ENCODE data around the gene AGAP1.

Gene AGAP1

DNA sequence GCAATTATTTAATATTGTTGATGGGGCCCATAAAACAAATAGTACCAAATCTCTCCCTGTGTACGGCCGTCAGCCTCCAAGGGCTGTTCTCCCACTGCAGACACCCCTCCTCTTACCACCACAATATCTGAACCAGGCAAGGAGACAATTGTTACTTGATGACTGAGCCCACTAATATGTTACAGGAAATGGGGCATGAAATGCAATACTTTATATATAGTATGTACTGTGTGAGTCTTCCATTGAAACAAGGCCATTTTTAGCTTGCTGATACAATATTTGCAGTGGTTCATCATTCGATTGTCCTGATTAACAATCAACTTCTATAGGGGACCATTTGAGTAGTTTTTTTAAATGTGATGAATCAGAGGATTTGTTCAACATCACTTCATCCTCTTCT, 367.0 kb downstream of the AGAP1 start:
- no peaks in the 10 kb centered on the region for H3K9me3 Mint-ChIP-seq
- no peaks in the 10 kb centered on the region for H3K4me1 Mint-ChIP-seq (ENCODE audit: low read depth)
- no peaks in the 10 kb centered on the region for H3K36me3 Mint-ChIP-seq (ENCODE audit: low read depth)
- H3K27me3 Mint-ChIP-seq (ENCODE audit: low read depth) = peaks cover 12% of the 10 kb centered on the region
- no peak overlapping the region for H3K4me3 Mint-ChIP-seq
- H3K27ac Mint-ChIP-seq = no peak overlapping the region

DNA sequence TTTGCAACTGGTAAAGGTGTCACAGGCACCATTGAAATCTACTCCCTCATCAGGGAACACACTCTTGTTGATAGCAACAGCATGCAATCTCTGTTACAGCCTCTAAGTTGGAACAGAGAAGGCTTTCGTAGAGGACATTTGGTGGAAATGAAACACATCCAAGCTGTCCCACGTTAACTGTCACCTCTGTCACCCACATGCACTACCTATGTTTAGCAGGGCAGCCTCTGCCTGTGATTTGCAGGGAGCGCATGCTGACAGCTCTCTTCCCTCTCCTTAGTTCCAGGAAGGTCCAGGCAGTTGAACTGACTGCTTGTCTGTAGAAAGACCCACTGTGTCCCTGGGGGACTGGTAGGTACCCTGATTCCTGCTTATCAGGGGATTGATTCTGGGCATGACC, 367.5 kb downstream of the AGAP1 start:
- H3K4me1 Mint-ChIP-seq (ENCODE audit: low read depth) = no peaks in the 10 kb centered on the region
- no peaks in the 10 kb centered on the region for H3K36me3 Mint-ChIP-seq (ENCODE audit: low read depth)
- H3K4me3 Mint-ChIP-seq = no peak overlapping the region
- no peaks in the 10 kb centered on the region for H3K9me3 Mint-ChIP-seq
- H3K27ac Mint-ChIP-seq = no peak overlapping the region
- peaks cover 17% of the 10 kb centered on the region for H3K27me3 Mint-ChIP-seq (ENCODE audit: low read depth)

DNA sequence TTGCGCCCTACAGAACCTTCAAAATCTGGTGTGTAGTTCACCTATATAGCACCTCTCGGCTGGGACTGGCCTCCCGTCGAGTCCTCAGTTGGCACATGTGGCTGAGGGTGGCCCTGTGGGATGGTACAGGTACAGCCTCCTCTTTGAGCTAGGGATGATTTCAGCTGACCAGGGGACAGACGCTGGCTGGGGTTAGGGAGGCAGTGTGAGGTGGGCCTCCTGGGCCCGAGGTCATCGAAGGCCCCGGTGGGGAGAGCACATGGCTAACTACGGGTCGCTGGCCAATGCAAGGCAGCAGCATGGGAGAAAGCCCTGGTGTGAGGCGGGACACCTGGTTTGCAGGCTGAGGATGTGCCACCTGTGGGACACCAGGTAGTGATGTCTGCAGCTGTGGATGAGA, 369.6 kb downstream of the AGAP1 start:
- H3K27me3 Mint-ChIP-seq (ENCODE audit: low read depth) = peaks cover 17% of the 10 kb centered on the region
- no peaks in the 10 kb centered on the region for H3K36me3 Mint-ChIP-seq (ENCODE audit: low read depth)
- no peak overlapping the region for H3K4me3 Mint-ChIP-seq
- H3K9me3 Mint-ChIP-seq = no peaks in the 10 kb centered on the region
- no peak overlapping the region for H3K27ac Mint-ChIP-seq
- H3K4me1 Mint-ChIP-seq (ENCODE audit: low read depth) = no peaks in the 10 kb centered on the region

DNA sequence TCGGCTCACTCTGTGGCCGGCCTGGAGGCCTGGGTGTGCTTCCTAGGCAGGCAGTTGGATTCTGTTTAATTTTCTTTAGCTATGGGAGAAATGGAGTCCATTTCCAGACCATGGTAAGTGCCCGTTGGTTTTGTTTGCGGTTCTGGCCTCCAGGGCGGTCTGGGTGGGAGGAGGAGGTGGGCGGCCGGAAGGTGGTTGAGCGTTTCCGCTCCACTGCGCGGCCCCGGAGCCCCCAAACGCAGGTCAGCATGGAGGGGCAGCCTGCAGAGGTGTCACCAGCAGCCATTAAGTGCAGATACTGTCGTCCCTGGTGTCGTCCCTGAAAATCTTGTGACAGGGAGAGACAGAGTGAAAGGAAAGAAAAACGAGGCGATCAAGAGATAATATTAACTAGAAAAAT, 370.5 kb downstream of the AGAP1 start:
- H3K36me3 Mint-ChIP-seq (ENCODE audit: low read depth) = no peaks in the 10 kb centered on the region
- no peaks in the 10 kb centered on the region for H3K9me3 Mint-ChIP-seq
- peaks cover 14% of the 10 kb centered on the region for H3K27me3 Mint-ChIP-seq (ENCODE audit: low read depth)
- no peak overlapping the region for H3K4me3 Mint-ChIP-seq
- no peaks in the 10 kb centered on the region for H3K4me1 Mint-ChIP-seq (ENCODE audit: low read depth)
- H3K27ac Mint-ChIP-seq = no peak overlapping the region

DNA sequence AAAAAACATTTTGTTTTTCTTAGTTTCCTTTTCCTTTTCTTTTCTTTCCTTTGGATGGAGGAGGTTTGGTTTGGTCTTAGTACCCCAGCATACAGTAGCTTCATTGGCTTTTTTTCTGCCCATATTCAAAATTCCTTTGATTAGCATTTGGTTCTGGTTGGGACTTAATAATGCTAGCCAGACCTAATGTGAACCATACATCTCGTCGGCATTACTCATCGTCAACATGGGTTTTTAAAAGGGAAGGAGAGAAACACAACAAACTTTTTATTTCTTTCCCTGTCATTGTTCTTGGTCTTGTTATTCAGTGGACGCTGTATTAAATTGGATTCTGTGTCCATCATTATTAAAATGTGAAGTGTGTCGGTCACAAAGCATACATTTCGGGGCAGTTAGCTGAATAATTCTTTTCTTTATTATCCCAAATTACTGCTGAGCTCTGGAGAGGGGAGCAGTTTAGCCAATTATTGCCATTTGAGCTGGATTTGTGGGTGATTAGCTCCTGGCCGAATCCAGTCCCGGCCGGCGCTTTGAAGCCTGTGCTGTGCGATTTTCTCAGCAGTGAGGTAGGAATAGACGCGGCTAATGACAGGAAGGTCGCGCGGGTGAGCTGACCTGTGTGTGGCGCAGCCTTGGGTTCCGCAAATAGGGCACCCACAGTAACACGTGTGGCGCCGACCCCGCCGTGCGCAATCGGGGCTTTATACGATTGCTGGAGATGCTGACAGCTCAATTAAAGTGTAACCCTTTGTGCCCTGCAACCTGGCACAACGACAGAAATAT, 371.1 kb downstream of the AGAP1 start:
- no peak overlapping the region for H3K27ac Mint-ChIP-seq
- H3K9me3 Mint-ChIP-seq = no peaks in the 10 kb centered on the region
- no peaks in the 10 kb centered on the region for H3K4me1 Mint-ChIP-seq (ENCODE audit: low read depth)
- no peaks in the 10 kb centered on the region for H3K36me3 Mint-ChIP-seq (ENCODE audit: low read depth)
- peaks cover 12% of the 10 kb centered on the region for H3K27me3 Mint-ChIP-seq (ENCODE audit: low read depth)
- no peak overlapping the region for H3K4me3 Mint-ChIP-seq

DNA sequence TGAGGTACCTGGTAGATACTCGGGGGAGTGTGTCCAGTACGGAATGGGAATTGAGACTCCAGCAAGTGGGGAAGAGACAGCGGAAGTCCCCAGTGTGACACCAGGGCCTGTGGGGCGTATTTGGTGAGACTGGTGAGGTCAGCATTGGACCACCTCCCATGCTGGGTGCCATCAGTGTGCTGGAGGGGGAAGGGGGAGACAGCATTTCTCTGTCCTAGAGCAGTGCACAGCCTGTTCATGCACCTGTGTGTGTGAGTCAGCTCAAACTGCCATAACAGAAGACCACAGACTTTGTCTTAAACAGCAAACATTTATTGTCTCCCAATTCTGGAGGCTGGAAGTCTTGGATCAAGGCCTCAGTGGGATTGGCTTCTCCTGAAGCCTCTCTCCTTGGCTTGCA, 372.5 kb downstream of the AGAP1 start:
- Mint-ChIP-seq H3K9me3 (no peaks in the 10 kb centered on the region), H3K4me3 (no peak overlapping the region), H3K36me3 (ENCODE audit: low read depth) (no peaks in the 10 kb centered on the region), H3K27me3 (ENCODE audit: low read depth) (peaks cover 12% of the 10 kb centered on the region), H3K27ac (no peak overlapping the region), H3K4me1 (ENCODE audit: low read depth) (no peaks in the 10 kb centered on the region)

DNA sequence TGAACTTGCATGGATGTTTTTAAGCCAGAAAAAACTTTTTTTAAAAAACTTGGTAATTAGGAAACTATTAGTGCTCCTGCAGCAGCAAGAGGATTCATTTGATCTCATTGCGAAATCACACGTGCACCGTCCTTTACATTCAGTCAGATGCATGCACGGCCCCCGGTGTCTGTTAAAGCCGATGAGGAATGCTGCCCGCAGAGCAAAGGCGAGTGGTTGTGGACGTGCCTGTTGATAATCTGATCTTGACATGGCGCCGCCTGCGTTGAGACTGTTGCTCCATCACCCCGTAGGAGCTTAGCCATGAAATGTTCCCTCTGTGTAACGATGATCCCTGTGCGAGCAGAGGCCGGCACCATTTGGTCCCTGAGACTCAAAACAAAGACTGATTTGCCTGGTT, 374.4 kb downstream of the AGAP1 start:
- Mint-ChIP-seq H3K36me3 (ENCODE audit: low read depth) (no peaks in the 10 kb centered on the region), H3K27me3 (ENCODE audit: low read depth) (peaks cover 12% of the 10 kb centered on the region), H3K27ac (no peak overlapping the region), H3K9me3 (no peaks in the 10 kb centered on the region), H3K4me3 (no peak overlapping the region), H3K4me1 (ENCODE audit: low read depth) (no peaks in the 10 kb centered on the region)

DNA sequence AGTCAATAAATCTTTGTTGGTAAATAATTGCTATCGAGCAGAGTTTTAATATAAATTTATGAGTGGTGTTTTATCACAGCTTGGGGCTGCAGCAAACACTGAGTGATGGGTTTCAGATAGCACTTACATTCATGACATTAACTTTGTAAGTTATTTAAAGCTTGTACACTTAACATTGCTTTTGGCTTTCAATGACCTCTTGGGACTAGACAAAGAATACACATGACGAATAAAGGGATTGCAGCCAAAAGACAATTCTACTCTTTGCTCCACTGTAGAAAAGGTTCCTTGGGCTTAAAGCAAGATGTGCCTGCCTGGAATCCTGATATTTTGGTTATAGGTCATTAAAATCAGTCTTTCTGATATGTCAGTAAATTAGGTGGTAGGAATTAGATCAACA, 374.8 kb downstream of the AGAP1 start:
- H3K4me3 Mint-ChIP-seq = no peak overlapping the region
- H3K27me3 Mint-ChIP-seq (ENCODE audit: low read depth) = peaks cover 12% of the 10 kb centered on the region
- H3K36me3 Mint-ChIP-seq (ENCODE audit: low read depth) = no peaks in the 10 kb centered on the region
- H3K4me1 Mint-ChIP-seq (ENCODE audit: low read depth) = no peaks in the 10 kb centered on the region
- H3K9me3 Mint-ChIP-seq = no peaks in the 10 kb centered on the region
- H3K27ac Mint-ChIP-seq = no peak overlapping the region

DNA sequence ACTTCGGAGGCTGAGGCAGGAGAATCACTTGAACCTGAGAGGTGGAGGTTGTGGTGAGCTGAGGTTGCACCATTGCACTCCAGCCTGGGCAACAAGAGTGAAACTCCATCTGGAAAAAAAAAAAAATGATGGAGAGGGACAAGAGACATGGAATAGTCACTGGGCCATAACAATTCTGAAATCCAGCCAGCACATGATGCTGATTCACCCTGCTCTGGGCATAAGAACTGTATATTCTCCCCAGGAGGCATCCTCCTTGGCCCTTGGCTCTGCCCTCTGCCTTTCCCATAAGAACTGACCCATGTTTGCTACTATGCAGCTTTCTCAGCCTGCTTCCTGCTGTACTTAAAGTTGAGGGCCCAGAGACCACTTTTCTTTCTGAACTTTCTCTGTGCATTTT, 376.7 kb downstream of the AGAP1 start:
- Mint-ChIP-seq H3K9me3 (no peaks in the 10 kb centered on the region), H3K4me3 (no peak overlapping the region), H3K27me3 (ENCODE audit: low read depth) (peaks cover 5% of the 10 kb centered on the region), H3K36me3 (ENCODE audit: low read depth) (no peaks in the 10 kb centered on the region), H3K27ac (no peak overlapping the region), H3K4me1 (ENCODE audit: low read depth) (no peaks in the 10 kb centered on the region)

DNA sequence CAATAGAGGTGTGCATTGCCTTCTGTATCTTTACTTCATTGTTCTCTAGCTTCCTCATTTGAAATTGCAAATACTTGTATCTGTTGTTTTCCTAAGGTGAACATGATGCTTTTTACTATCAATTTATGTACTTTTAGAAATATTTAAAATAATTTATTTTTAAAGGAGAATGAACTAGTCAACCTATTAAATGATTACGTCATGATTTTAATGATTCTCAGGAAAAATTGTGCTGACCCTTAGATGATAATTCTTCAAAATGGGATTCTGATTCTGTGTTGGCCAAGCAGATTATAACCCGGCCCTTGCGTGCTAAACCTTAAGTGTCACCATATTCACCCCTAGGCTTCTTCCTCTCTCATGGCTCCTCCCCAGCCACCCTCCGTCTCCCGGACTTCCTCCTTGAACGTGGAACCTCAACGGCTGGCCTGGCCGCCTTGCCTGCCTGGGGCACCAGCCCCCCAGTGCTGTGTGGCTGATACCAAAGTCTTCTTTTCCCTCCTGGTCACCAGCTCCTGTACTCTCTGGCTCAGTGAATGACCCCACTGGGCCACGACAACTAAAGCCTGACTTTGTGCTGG, 382.3 kb downstream of the AGAP1 start:
- Mint-ChIP-seq H3K36me3 (ENCODE audit: low read depth) (no peaks in the 10 kb centered on the region), H3K9me3 (no peaks in the 10 kb centered on the region), H3K27ac (no peak overlapping the region), H3K4me1 (ENCODE audit: low read depth) (no peaks in the 10 kb centered on the region), H3K4me3 (no peak overlapping the region), H3K27me3 (ENCODE audit: low read depth) (no peaks in the 10 kb centered on the region)

DNA sequence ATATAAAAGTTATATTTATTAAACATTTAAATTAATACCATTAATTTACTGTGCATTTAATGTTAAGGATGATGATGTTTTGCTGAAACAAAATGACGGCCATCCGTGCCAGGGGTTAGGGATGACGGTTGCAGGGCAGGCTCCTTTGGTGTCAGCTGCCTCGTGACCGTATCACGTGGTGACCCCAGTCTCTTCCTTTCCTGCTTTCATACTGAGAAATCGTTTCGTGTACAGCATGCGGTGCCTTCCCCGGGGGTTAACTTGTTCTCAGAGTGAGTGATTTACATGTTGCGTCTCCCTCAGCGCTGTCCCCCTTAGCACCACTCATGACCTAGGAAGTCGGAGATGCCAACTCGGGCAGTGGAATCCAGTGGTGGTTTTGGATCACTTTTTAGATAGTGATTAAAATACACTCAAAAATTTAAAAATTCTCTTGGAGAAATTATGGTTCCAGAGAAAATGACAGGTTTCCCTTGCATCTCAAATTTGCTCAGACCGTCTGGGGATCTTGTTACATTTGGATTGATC, 383.5 kb downstream of the AGAP1 start:
- Mint-ChIP-seq H3K36me3 (ENCODE audit: low read depth) (no peaks in the 10 kb centered on the region), H3K27me3 (ENCODE audit: low read depth) (no peaks in the 10 kb centered on the region), H3K4me3 (no peak overlapping the region)

DNA sequence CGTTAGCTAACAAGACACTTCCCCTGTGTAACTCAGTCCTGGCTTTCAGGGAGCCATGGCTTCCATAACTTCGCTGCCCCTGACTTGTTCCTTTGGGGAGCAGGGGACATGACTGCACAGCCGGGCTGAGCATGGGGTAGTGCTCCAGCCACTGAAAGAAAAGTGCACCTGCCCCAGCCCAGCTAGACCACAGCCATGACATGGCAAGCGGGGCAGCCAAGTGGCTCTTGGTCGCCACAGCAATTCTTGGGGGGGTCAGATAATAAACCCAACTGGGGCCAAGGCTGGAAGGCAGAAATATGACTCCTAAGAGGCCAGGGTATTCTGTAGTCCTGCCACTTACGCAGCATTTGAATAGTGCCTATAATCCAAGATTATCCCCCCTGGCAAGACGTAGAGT, 385.3 kb downstream of the AGAP1 start:
- H3K27me3 Mint-ChIP-seq (ENCODE audit: low read depth) = no peaks in the 10 kb centered on the region
- H3K4me3 Mint-ChIP-seq = no peak overlapping the region
- no peaks in the 10 kb centered on the region for H3K9me3 Mint-ChIP-seq
- no peaks in the 10 kb centered on the region for H3K36me3 Mint-ChIP-seq (ENCODE audit: low read depth)
- H3K4me1 Mint-ChIP-seq (ENCODE audit: low read depth) = no peaks in the 10 kb centered on the region
- H3K27ac Mint-ChIP-seq = no peak overlapping the region

More for the DNA sequence above, 383.5 kb downstream of the AGAP1 start:
- H3K27ac Mint-ChIP-seq = no peak overlapping the region
- no peaks in the 10 kb centered on the region for H3K9me3 Mint-ChIP-seq
- no peaks in the 10 kb centered on the region for H3K4me1 Mint-ChIP-seq (ENCODE audit: low read depth)

DNA sequence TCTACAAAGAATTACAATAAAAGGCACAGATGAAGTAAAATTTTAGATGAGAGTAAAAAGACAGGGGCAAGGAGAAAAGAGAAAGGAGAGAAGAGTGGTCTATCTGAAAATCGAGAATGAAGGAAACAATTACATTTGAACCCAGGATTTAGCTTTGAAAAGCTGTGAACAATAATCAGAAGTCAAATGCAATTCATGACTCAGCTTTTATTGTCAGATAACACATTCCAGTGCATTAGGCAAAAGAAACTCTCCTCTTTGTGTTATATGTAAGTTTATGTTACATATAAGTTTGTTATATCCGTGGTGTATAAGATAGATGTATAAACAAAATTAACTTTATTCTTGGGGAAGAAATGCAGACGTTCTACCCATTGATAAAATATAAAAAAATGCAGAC, 389.8 kb downstream of the AGAP1 start:
- Mint-ChIP-seq H3K4me3 (no peak overlapping the region), H3K9me3 (no peaks in the 10 kb centered on the region), H3K36me3 (ENCODE audit: low read depth) (no peaks in the 10 kb centered on the region), H3K4me1 (ENCODE audit: low read depth) (no peaks in the 10 kb centered on the region), H3K27me3 (ENCODE audit: low read depth) (no peaks in the 10 kb centered on the region), H3K27ac (no peak overlapping the region)

DNA sequence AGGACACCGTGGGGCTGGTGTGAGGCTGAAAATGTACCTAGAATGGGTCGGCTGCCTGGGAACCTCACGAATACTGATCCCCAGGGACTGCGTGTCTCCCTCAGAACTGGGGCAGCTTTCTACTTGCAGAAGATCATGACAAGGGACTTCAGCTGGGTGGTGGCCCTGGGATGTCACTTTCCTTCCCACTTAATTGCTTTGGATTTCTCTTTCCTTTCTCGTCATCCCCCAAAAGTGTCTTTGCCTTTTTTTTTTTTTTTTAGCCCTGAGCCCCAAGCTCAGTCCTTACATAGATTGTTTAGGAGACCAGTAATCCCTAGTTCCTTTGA, 395.4 kb downstream of the AGAP1 start:
- Mint-ChIP-seq H3K27me3 (ENCODE audit: low read depth) (no peaks in the 10 kb centered on the region), H3K27ac (no peak overlapping the region), H3K9me3 (no peaks in the 10 kb centered on the region), H3K4me1 (ENCODE audit: low read depth) (no peaks in the 10 kb centered on the region), H3K4me3 (no peak overlapping the region), H3K36me3 (ENCODE audit: low read depth) (no peaks in the 10 kb centered on the region)

DNA sequence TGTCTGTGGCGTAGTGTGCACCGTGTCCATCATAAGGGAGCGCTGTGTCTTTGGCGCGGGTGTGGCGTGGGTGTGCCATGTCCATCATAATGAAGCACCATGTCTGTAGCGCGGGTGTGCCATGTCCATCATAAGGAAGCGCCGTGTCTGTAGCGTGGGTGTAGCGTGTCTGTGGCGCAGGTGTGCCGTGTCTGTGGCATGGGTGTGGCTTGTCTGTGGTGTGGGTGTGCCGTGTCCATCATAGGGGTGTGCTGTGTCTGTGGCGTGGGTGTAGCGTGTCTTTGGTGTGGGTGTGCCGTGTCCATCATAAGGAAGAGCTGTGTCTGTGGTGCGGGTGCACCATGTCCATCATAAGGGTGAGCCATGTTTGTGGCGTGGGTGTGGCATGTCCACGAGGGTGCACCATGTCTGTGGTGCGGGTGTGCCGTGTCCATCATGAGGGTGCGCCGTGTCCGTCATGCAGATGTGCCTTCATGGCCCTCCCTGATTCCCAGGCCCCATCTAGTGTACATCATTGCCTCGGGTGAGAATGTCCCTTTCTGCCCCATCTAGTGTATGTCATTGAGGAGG, 399.4 kb downstream of the AGAP1 start:
- Mint-ChIP-seq H3K36me3 (ENCODE audit: low read depth) (no peaks in the 10 kb centered on the region), H3K9me3 (no peaks in the 10 kb centered on the region)

More for the DNA sequence above, 399.4 kb downstream of the AGAP1 start:
- H3K27ac Mint-ChIP-seq = no peak overlapping the region
- H3K4me1 Mint-ChIP-seq (ENCODE audit: low read depth) = no peaks in the 10 kb centered on the region
- H3K4me3 Mint-ChIP-seq = no peak overlapping the region
- no peaks in the 10 kb centered on the region for H3K27me3 Mint-ChIP-seq (ENCODE audit: low read depth)

All from T-helper 1 cell treated with Interleukin-12 subunit alpha and Interleukin-12 subunit beta and Interleukin-4 antibody, amounts not matched to agents 30 μg/mL and 1 μg/mL, for 36 hours (primary cell).